HG02623 (cell line): Measurements from ENCODE around the gene PCDH12.
"Not testable (repeated sequence)": the region's sequence is repeated elsewhere in the genome, so short reads cannot be mapped to it uniquely, and the experiment has no call there.

Source experiments
- ATAC-seq: cut with Tn5 transposase; IDR thresholded peaks from one replicate; pipeline ENCODE4 v1.9.1; 2021; ENCODE audit warnings: moderate library complexity; ENCODE audit not compliant: unreplicated experiment

Gene PCDH12

GRCh38 chr5:141941307-141941706, 16.7 kb downstream of the PCDH12 start:
- ATAC-seq, result no peak

GRCh38 chr5:141940695-141941271, 17.2 kb downstream of the PCDH12 start:
- ATAC-seq, result no peak

- no peak for ATAC-seq
Observed at GRCh38 chr5:141935538-141935937, 22.5 kb downstream of the PCDH12 start.

- no peak for ATAC-seq
Observed at GRCh38 chr5:141934099-141934844, 23.7 kb downstream of the PCDH12 start.

GRCh38 chr5:141933151-141933550, 24.9 kb downstream of the PCDH12 start:
- ATAC-seq, result no peak

- no peak for ATAC-seq
Observed at GRCh38 chr5:141931694-141932093, 26.3 kb downstream of the PCDH12 start.

GRCh38 chr5:141929398-141930058, 28.5 kb downstream of the PCDH12 start:
- ATAC-seq, result no peak

GRCh38 chr5:141928051-141928450, 30.0 kb downstream of the PCDH12 start:
- ATAC-seq, result no peak

GRCh38 chr5:141926434-141926833, 31.6 kb downstream of the PCDH12 start:
- ATAC-seq, result no peak

GRCh38 chr5:141923448-141924313, 34.3 kb downstream of the PCDH12 start, which contains the start of gene DELE1:
Gene DELE1, plus strand, starts transcription at chr5:141923871. Its CDS starts 71 bp downstream, at chr5:141923942.
- ATAC-seq, result peak; percentile 97

GRCh38 chr5:141922827-141923447, 35.1 kb downstream of the PCDH12 start:
- ATAC-seq, result not testable (repeated sequence)

GRCh38 chr5:141920771-141921170, 37.2 kb downstream of the PCDH12 start:
- ATAC-seq, result no peak

GRCh38 chr5:141919218-141920119, 38.5 kb downstream of the PCDH12 start:
- ATAC-seq, result no peak

GRCh38 chr5:141917760-141918159, 40.2 kb downstream of the PCDH12 start:
- no peak for ATAC-seq

GRCh38 chr5:141916522-141916921, 41.5 kb downstream of the PCDH12 start:
- ATAC-seq, result no peak

GRCh38 chr5:141915881-141916336, 42.1 kb downstream of the PCDH12 start:
- ATAC-seq, result no peak

GRCh38 chr5:141914797-141915196, 43.2 kb downstream of the PCDH12 start:
- no peak for ATAC-seq

GRCh38 chr5:141914199-141914743, 43.7 kb downstream of the PCDH12 start:
- ATAC-seq, result peak; percentile 65

GRCh38 chr5:141913560-141914198, 44.3 kb downstream of the PCDH12 start:
- ATAC-seq, result no peak
